GM20431 (cell line): ENCODE results near the gene IKZF4.

Experiments
- in situ Hi-C: fragments of 300-500 bp; cut with MseI, MboI; formaldehyde crosslinking; loops from one replicate; pipeline ENCODE4 v1.15.0; 2020; ENCODE audit warnings: low sequenced_read_pairs; ENCODE audit not compliant: unreplicated experiment

The IKZF4 gene

GRCh38 chr12:56080556-56081138 is 59.8 kb downstream of the IKZF4 start:
- in situ Hi-C loops, result no loop called here

GRCh38 chr12:56081393-56082347 is 60.8 kb downstream of the IKZF4 start:
- in situ Hi-C loops, result no loop called here

GRCh38 chr12:56082382-56082781 is 61.5 kb downstream of the IKZF4 start:
- in situ Hi-C loops, result no loop called here

GRCh38 chr12:56082967-56083366 is 62.1 kb downstream of the IKZF4 start:
- in situ Hi-C loops, result no loop called here

GRCh38 chr12:56084958-56085543 is 64.2 kb downstream of the IKZF4 start:
- in situ Hi-C loops, result no loop called here

GRCh38 chr12:56086096-56086495 is 65.3 kb downstream of the IKZF4 start:
- in situ Hi-C loops, result no loop called here

GRCh38 chr12:56086608-56087007 is 65.8 kb downstream of the IKZF4 start:
- in situ Hi-C loops, result no loop called here

- in situ Hi-C loops, result no loop called here
Measured at GRCh38 chr12:56087220-56087619, 66.4 kb downstream of the IKZF4 start.
